GM21825 (cell line): Measurements from ENCODE around the gene SYPL1.

Experiments used
- ATAC-seq: cut with Tn5 transposase; IDR thresholded peaks from one replicate; pipeline ENCODE4 v1.9.1; 2021; ENCODE audit warnings: mild to moderate bottlenecking, moderate library complexity; ENCODE audit not compliant: unreplicated experiment

SYPL1 gene

DNA sequence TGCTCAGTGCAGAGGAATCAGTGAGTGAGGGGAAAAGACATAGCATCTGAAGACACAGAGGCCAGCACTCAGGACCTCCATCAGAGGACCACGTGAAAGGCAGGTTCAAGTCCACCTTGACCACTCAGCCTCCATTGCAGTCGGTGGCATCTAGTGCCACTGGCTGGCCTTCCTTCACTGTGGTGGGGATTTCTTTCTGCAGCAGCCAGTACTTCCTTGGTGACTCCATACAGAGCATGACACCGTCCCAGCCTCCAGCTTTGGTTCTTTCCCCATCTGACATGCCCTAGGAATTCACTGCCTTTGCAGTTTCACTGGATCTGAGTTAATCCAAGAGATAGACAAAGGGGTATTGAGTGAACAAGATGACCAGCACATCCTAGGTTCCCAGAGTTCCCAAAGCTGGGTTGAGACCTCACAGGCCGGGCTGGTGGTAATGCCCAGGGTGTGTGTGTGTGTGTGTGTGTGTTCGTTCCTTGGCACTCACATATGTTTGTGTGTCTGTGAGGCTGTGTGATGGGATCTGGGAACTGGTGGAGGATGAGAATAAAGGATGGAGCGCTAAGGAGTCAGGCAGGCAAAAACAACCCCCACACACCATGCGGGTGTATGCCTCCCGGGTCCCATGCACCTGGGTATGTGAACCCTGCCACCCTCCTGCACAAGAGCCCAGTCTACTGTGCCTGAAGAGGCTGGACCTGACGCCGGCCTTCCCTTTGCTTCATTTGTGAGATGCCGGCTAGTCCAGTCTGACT lies 57.8 kb downstream of the SYPL1 start:
- ATAC-seq, result no peak

DNA sequence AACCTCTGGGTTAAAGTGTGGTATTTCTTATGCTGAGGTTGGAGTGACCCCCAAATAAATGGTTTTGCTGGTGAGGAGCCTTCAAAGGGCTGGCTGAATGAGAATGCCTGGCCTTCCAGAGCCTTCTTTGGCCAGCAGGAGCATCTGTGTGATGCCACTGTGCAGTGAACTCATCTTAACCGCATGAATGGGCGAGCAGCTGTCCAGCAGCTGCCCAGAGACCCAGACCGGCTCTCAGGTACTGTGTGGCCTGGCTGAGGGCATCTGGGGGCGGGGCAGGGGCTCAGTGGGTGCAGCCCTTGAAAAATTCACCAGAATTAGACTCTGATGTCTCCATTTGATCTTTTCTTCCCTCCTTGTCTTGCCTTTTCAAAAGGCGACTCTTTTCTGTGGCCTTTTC lies 59.0 kb downstream of the SYPL1 start:
- no peak for ATAC-seq

DNA sequence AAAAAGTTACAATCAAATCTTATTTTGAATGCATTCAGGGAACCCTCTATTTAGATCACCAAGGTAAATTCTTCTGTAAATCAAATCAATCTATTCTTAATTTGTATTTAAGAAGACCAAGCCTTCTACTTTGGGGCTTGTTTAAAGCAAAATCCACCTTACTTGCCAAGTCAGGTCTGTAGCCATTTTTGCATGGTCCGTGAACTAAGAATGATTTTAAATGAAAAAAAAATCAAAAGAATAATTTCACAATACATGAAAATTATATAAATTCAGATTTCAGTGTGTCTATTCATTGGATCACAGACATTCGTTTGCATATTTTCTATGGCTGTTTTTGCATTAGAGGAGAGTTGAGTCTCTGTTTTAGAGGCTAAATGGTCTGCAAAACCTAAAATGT lies 59.4 kb downstream of the SYPL1 start:
- ATAC-seq, result no peak

DNA sequence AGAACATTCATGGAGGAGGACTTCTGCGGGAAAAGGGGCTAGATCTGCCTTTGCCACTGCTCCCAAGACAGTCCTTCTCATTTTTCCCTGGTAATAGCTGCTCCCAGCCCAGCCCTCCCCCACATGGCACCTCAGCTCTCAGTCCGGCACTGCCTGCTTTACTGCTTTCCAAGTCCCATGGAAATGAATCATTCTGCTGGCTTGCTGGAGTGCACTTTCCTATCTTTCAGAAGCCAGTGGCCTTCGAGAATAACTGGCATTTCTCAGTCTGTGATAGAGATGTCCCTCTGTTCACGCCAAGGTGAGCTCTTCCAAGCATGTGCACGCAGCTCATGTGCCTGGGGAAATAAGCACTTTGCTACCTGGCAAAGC lies 61.4 kb downstream of the SYPL1 start:
- ATAC-seq, result no peak

DNA sequence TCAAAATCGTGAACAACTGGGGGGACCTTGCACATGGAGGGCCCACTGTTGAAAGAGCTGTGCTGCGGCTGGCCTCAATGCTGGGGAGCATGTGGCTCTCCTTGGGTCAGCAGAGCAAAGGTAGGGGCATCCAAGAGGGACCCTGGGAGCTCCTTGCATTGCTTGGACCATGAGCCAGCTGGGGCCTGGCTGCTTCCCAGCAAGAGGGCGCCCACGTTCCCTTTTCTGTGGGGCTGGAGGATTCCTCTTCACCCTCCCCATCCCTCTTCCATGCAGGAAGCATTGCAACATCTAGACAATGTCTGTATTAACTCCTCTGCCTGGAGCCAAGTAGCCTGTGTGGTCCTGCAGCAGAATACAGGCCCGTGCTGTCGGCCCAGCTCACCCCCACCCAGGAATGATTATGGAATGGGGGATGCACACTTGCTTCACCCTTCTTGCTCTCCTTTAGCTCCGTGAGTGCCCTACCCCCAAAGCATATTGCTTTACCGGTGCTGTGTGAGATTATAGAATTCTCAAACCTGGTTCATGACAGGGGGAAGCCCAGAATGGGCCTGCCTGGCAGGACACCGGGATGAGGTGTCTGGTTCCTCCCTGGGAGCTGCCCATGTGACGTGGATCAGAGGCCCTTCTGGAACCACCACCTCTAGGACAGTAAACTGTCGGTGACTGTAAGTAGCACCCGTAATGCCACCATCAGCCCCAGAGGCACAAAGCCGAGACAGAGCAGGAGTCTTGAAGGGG lies 61.9 kb downstream of the SYPL1 start:
- ATAC-seq, result no peak

DNA sequence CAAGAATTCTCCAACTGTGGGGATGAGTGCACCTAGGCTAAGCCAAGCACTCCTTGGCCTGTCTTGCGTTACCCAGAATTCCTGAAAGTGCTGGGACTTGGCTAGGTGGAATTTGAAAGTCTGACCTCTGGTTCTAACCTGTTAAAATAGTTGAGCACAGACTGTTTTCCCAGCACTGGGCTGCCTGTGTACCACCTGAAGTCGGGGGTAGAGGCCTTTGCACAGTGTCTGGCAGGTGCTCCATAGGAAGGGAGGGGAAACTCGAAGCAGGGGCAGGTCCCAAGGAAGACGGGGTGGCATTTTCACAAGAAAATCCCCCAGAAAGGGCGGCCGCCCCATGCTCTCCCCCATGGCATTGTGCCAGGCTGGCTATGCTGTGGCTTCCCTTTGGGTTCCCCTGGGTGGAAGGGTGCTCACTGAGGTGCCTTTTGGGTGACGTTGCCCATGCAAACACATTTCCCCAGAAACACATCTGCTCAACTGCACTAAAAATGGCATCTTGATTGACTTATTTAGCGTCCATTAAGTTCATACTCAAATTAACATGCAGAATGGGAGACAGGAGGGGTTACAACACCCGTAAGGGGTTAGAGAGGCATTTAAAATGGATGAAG lies 62.9 kb downstream of the SYPL1 start:
- ATAC-seq, result no peak

DNA sequence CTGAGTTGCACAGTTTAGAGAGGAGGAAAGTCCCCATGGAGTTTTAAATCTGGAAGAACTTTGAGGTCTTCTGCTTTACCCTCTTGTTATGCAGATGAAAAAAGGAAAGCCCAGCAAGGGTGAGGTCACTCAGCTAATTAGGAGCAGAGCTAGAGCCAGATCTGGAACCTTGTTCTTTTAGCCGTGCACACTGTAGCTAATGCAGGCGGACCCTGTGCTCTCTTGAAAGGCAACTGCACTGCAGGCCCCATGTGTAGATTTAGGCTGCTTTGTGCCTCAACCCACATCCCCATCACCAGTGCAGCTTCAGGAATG lies 63.4 kb downstream of the SYPL1 start:
- ATAC-seq, result no peak

DNA sequence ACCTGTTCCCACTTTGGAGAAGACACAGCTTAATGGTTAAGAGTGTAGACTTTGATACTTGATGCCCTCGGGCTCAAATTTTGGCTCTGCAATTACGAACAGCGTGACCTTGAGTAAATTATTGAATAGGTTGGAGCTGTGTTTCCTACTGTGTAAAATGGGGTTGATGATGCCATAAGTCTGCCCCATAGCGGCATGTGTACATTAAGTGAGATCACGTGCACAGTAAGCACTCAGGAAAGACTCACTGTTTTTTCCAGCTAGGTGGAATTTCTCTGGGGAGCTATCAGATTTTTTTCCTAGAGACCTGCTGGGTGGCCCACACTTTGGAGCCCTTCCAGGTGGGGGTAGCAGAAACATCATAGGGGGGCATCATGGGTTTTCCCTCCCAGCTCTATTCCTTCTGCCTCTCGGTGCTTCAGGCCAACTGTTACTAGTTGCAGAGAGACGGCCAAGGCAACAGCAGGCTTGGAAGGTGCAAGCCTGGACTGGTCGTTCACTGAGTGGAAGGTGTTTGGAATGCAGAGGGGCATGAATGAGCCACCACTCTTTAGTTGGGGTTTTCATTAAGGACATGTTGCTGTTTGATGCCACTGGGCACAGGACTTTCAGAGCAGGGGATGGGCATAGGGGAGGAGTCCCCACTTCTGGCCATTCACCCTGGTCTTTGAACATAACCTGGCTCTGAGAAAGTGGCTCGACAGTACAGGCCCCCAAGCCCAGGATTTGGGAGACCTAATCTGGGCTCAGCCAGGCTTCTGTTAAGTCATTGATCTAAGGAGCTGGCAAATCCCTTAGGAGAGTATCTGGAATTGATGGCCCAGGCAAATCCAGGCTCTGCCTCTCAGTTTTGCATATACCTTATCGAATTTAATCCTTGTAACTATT lies 64.0 kb downstream of the SYPL1 start:
- no peak for ATAC-seq

DNA sequence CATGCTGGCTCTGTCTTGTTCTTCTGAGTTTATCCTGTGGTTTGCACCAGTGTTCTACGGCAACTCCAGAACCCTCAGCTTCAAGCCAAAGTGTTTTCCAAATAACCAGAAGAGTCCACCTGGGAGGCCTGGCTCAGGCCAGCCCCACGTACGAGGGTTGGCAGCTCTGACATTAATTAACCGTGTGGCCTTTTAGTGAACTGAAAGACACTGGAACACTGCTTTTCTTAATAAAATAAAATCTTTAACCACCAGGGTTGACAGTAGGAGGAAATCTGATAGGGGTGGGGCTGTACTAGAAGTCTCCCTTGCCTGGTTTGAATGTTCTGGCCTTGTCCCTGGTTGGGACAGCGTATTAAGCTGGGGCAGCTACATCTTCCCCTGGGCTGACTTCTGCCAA lies 64.9 kb downstream of the SYPL1 start:
- no peak for ATAC-seq

DNA sequence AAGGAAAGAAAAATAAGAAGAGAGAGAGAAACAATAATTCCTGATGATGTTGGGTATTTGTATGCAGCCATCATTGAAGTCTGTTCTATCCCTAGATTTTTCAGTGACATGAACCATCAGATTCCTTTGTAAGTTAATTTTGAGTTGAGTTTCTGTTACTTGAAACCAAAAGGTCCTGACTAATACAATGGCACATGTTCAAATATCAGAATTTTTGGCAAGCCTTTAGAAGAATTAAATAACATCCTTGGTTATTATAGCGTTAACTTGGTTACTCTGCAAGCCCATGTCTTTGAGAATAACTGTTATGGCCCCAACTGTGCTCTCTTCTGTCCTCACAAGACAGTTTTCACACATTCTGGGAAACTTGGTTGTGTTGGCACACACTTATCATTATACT lies 66.5 kb downstream of the SYPL1 start:
- ATAC-seq, result no peak

DNA sequence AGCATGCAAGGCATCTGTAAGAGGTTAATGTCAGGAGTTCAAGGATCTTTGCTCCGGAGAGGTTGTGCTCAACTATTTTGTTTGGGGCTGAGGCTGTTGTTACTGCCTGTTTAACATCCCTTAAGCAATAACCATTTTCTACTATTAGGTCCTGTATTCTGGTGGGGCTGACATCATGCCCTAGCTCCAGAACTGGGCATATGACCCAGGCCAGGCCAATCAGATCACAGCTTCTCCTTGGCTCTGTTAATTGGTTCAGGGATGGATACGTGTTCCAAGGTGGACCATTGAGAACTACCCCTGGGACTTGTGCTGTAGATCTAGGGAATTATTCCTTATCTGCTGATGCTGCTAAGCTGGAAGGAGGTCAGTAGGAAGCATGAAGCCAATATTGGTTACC lies 67.0 kb downstream of the SYPL1 start:
- no peak for ATAC-seq

DNA sequence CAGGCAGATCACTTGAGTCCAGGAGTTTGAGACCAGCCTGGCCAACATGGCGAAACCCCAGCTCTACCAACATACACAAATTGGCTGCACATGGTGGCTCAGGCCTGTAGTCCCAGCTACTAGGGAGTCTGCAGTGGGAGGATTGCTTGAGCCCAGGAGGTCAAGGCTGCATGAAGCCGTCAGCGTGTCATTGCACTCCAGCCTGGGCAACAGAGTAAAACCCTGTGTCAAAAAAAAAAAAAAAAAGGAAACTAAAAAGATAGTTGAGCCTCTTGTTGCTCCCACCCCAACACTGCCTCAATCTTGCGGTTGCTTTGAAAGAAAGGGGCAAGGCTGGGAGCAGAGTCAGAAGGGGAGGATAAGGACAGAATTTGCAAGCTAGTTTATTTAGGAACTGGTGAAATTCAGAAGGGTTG lies 69.9 kb downstream of the SYPL1 start:
- no peak for ATAC-seq

DNA sequence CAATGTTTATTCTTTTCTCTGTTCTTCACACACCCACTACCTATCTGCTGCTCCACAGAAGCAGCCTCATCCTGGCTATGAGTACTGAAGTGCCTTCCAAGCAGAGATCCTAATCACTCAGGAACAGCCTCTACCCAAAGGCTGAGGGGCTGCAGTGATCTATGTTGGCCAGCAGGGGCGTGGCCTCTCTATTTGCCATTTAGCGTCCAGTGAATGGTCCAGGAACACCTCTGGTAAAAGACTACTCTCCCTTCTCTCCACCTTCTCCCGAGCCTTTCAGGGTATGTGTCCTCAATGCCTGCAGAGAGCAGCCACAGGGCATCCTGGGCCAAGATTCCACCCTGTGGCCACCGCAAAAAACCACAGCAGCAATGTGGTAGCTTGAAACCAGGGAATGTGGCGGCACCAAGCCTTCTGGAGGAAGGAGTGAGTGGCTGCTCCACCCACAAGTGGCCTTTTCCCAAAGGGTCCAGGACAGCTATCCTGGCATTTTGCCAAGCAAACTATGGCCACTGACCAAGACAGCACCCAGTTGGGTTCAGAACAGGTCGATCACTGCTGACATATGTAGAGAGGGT lies 70.9 kb downstream of the SYPL1 start:
- no peak for ATAC-seq
